HCT116 (cell line): ENCODE results near the gene CELF2. TPM values are rescaled to one million over a fixed set of nuclear protein-coding genes. Genes with fewer than 3 reads are reported as not detected.
"Not testable (repeated sequence)": the region's sequence is repeated elsewhere in the genome, so short reads cannot be mapped to it uniquely, and the experiment has no call there.

Experiments used
- ATAC-seq: fragments of 200-7000 bp; cut with Tn5 transposase; 2 replicates; pipeline ENCODE4 v1.9.1; 2020; ENCODE audit warnings: mild to moderate bottlenecking, moderate library complexity
- BruUV-seq: library from RNA; stranded (reverse); fragments of 400-500 nt; replicated peaks from 2 replicates; lab custom pipeline; 2021; lab: Mats Ljungman, UMichigan
- CTCF ChIA-PET: fragments of 300-600 bp; sonication (Branson Sonifier 250); formaldehyde crosslinking; loops from one replicate; lab custom pipeline; 2021; ENCODE audit warnings: antibody characterized with exemption; lab: Charles Lee
- POLR2A ChIA-PET: fragments of 300-600, 350-600 bp; sonication (Branson Sonifier 250); formaldehyde crosslinking; loops from one replicate; lab custom pipeline; 2021; ENCODE audit warnings: antibody characterized with exemption; lab: Charles Lee
- RAD21 ChIA-PET, 2 experiments: fragments of 300-600 bp; sonication (Branson Sonifier 250); formaldehyde crosslinking; loops; one replicate each; lab custom pipeline; 2023; ENCODE audit warnings: low total read pairs in 2 of 2; ENCODE audit not compliant: uncharacterized antibody in 2 of 2, unreplicated experiment in 2 of 2, low non-redundant PET in 1 of 2; lab: Charles Lee
- DNase-seq: peaks from one replicate; pipeline ENCODE4 v3.0.0-alpha.2; 2010; ENCODE audit warnings: low read depth, low spot score
- H2AFZ ChIP-seq: fragments of 200-600 bp; shearing (Covaris generic), sonication (generic); 2 replicates; pipeline ENCODE4 v1.6.1; 2017; ENCODE audit warnings: low read depth, mixed run types, mixed read lengths, antibody characterized with exemption, low read length; ENCODE audit not compliant: poor library complexity, severe bottlenecking
- H3K27ac ChIP-seq: 2 replicates; pipeline ENCODE4 v1.5.1; 2012; ENCODE audit warnings: low read depth, low read length
- H3K27me3 ChIP-seq: fragments of 200-600 bp; sonication (generic); 2 replicates; pipeline ENCODE4 v1.6.1; 2016; ENCODE audit warnings: mixed run types, low read length, mixed read lengths; ENCODE audit not compliant: insufficient read depth
- H3K36me3 ChIP-seq, 2 experiments: fragments of 200-500 bp in 1 of 2; fragments of 200-600 bp in 1 of 2; sonication (Bioruptor generic) in 1 of 2; sonication (generic) in 1 of 2; 2 replicates each; pipeline versions ENCODE4 v1.5.1 to v1.6.1; 2014 to 2016; ENCODE audit warnings: low read length in 2 of 2, inconsistent platforms in 1 of 2, mixed read lengths in 1 of 2, mixed run types in 1 of 2; ENCODE audit not compliant: insufficient read depth in 2 of 2, control insufficient read depth in 1 of 2
- H3K4me1 ChIP-seq, 2 experiments: fragments of 200-600 bp in 1 of 2; sonication (generic) in 1 of 2; 2 replicates each; pipeline versions ENCODE4 v1.5.1 to v1.6.1; 2012 to 2017; ENCODE audit warnings: low read length in 2 of 2, inconsistent platforms in 1 of 2, mild to moderate bottlenecking in 1 of 2, mixed read lengths in 1 of 2, mixed run types in 1 of 2, moderate library complexity in 1 of 2; ENCODE audit not compliant: insufficient read depth in 2 of 2, control insufficient read depth in 1 of 2
- H3K4me2 ChIP-seq: fragments of 200-600 bp; sonication (generic); 2 replicates; pipeline ENCODE4 v1.6.1; 2017; ENCODE audit warnings: mixed run types, low read length, mixed read lengths
- H3K4me3 ChIP-seq, 2 experiments: fragments of 200-600 bp in 1 of 2; sonication (generic) in 1 of 2; replicated peaks in 1 of 2; 2 replicates each; pipeline ENCODE4 v1.5.1; 2011 to 2016; ENCODE audit warnings: low read length in 2 of 2, control low read depth in 1 of 2, low read depth in 1 of 2, mild to moderate bottlenecking in 1 of 2, mixed read lengths in 1 of 2, mixed run types in 1 of 2
- H3K79me2 ChIP-seq: fragments of 200-600 bp; sonication (generic); 2 replicates; pipeline ENCODE4 v1.6.1; 2017; ENCODE audit warnings: mild to moderate bottlenecking, mixed run types, low read length, moderate library complexity, mixed read lengths; ENCODE audit not compliant: insufficient read depth
- H3K9ac ChIP-seq: fragments of 200-600 bp; sonication (generic); 2 replicates; pipeline ENCODE4 v1.6.1; 2016; ENCODE audit warnings: low read length, mixed read lengths
- H3K9me2 ChIP-seq: fragments of 200-600 bp; sonication (generic), shearing (Covaris generic); 2 replicates; pipeline ENCODE4 v1.6.1; 2017; ENCODE audit warnings: mixed run types, mild to moderate bottlenecking, moderate library complexity; ENCODE audit not compliant: insufficient read depth
- H3K9me3 ChIP-seq, 2 experiments: fragments of 200-500 bp in 1 of 2; fragments of 200-600 bp in 1 of 2; sonication (Bioruptor generic) in 1 of 2; sonication (generic) in 1 of 2; 2 replicates each; pipeline ENCODE4 v1.6.1; 2014 to 2017; ENCODE audit warnings: low read length in 2 of 2, mixed read lengths in 2 of 2, inconsistent platforms in 1 of 2, low read depth in 1 of 2, mild to moderate bottlenecking in 1 of 2, mixed run types in 1 of 2, moderate library complexity in 1 of 2; ENCODE audit not compliant: control insufficient read depth in 1 of 2, insufficient read depth in 1 of 2
- H4K20me1 ChIP-seq: fragments of 200-600 bp; sonication (generic), shearing (Covaris generic); 2 replicates; pipeline ENCODE4 v1.6.1; 2017; ENCODE audit warnings: mixed run types, mild to moderate bottlenecking, moderate library complexity; ENCODE audit not compliant: insufficient read depth
- ELF1 ChIP-seq: IDR thresholded peaks from 2 replicates; pipeline ENCODE4 v1.6.1; 2012; ENCODE audit warnings: low read depth, borderline replicate concordance
- EZH2 ChIP-seq: fragments of 200-600 bp; sonication (generic); IDR thresholded peaks from 2 replicates; pipeline ENCODE4 v1.6.1; 2017; ENCODE audit warnings: antibody characterized with exemption, mixed run types
- EZH2phosphoT487 ChIP-seq: fragments of 200-600 bp; IDR thresholded peaks from 2 replicates; pipeline ENCODE4 v1.6.1; 2018; ENCODE audit warnings: antibody characterized with exemption, borderline replicate concordance
- JUND ChIP-seq: IDR thresholded peaks from 2 replicates; pipeline ENCODE4 v1.6.1; 2012
- YY1 ChIP-seq: IDR thresholded peaks from 2 replicates; pipeline ENCODE4 v1.6.1; 2011; ENCODE audit warnings: low read length, low read depth, moderate library complexity, mild to moderate bottlenecking; ENCODE audit not compliant: insufficient replicate concordance; ENCODE audit errors: extremely low read depth
- ZFX ChIP-seq: fragments of 450-650 bp; IDR thresholded peaks from 2 replicates; pipeline ENCODE4 v1.6.1; 2017
- intact Hi-C: fragments of 100-400 bp; cut with micrococcal nuclease; formaldehyde crosslinking; loops from 2 replicates; pipeline ENCODE4 v1.10.0; 2022
- total RNA-seq: library from RNA; stranded (reverse); gene quantifications from one replicate; pipeline ENCODE4 v1.2.1, GENCODE V29; 2021; ENCODE audit not compliant: unreplicated experiment
- TF ChIP-seq, protein P1 (sequence below): IDR thresholded peaks from 2 replicates; pipeline ENCODE4 v1.6.1; 2012
- TF ChIP-seq, protein P2 (sequence below), 3 experiments: fragments of 200-600 bp in 1 of 3; sonication (generic) in 1 of 3; IDR thresholded peaks in 2 of 3; conservative IDR thresholded peaks in 1 of 3; 2 replicates each; pipeline ENCODE4 v1.5.1; 2012 to 2017; ENCODE audit warnings: low read depth in 2 of 3, low read length in 2 of 3, antibody characterized with exemption in 1 of 3, borderline replicate concordance in 1 of 3, control low read depth in 1 of 3, mild to moderate bottlenecking in 1 of 3, mixed read lengths in 1 of 3, mixed run types in 1 of 3, moderate library complexity in 1 of 3; ENCODE audit not compliant: insufficient read depth in 1 of 3
- TF ChIP-seq, protein P3 (sequence below): IDR thresholded peaks from 2 replicates; pipeline ENCODE4 v1.6.1; 2011; ENCODE audit warnings: mild to moderate bottlenecking, low read length, moderate library complexity; ENCODE audit not compliant: insufficient replicate concordance; ENCODE audit errors: extremely low read depth

Gene CELF2
- total RNA-seq, 1 experiment from 2014 or later, result 0.66 TPM

DNA sequence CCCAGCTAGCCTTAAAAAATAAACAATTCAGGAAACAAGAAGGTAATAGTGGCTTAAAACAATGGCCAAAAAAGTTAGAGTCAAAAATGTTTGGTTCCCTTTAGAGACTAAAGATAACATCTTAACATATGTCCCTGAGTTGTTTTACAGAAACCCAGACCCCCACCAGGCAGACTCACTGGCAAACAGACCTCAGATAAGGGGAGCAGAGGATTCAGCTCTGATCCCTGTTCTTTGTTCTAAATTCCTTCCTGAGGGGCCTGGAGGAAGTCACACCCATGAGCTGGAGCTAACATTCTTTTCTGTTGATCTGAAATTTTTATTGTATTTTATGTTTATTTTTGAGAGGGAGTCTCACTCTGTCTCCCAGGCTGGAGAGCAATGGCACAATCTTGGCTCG is 346.6 kb downstream of the CELF2 start:
- ATAC-seq (no peak), DNase-seq (no peak)
- H3K27me3 ChIP-seq, result no peaks in the 10 kb centered on the region
- TF ChIP-seq, protein P1, sequence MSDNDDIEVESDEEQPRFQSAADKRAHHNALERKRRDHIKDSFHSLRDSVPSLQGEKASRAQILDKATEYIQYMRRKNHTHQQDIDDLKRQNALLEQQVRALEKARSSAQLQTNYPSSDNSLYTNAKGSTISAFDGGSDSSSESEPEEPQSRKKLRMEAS, result no peak
- TF ChIP-seq YY1 (no peak), EZH2 (no peak), ZFX (no peak), EZH2phosphoT487 (no peak), JUND (no peak), ELF1 (no peak)
- TF ChIP-seq, protein P2, sequence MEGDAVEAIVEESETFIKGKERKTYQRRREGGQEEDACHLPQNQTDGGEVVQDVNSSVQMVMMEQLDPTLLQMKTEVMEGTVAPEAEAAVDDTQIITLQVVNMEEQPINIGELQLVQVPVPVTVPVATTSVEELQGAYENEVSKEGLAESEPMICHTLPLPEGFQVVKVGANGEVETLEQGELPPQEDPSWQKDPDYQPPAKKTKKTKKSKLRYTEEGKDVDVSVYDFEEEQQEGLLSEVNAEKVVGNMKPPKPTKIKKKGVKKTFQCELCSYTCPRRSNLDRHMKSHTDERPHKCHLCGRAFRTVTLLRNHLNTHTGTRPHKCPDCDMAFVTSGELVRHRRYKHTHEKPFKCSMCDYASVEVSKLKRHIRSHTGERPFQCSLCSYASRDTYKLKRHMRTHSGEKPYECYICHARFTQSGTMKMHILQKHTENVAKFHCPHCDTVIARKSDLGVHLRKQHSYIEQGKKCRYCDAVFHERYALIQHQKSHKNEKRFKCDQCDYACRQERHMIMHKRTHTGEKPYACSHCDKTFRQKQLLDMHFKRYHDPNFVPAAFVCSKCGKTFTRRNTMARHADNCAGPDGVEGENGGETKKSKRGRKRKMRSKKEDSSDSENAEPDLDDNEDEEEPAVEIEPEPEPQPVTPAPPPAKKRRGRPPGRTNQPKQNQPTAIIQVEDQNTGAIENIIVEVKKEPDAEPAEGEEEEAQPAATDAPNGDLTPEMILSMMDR (IDR thresholded peaks at IDR 0.05 in 2 of 3, conservative IDR thresholded peaks at IDR 0.05 in 1 of 3; ENCODE audit: borderline replicate concordance in 1 of 3, insufficient read depth in 1 of 3, low read depth in 2 of 3, low read length in 2 of 3), result no peak
- TF ChIP-seq, protein P3, sequence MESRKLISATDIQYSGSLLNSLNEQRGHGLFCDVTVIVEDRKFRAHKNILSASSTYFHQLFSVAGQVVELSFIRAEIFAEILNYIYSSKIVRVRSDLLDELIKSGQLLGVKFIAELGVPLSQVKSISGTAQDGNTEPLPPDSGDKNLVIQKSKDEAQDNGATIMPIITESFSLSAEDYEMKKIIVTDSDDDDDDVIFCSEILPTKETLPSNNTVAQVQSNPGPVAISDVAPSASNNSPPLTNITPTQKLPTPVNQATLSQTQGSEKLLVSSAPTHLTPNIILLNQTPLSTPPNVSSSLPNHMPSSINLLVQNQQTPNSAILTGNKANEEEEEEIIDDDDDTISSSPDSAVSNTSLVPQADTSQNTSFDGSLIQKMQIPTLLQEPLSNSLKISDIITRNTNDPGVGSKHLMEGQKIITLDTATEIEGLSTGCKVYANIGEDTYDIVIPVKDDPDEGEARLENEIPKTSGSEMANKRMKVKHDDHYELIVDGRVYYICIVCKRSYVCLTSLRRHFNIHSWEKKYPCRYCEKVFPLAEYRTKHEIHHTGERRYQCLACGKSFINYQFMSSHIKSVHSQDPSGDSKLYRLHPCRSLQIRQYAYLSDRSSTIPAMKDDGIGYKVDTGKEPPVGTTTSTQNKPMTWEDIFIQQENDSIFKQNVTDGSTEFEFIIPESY, result no peak
- H3K9me3 ChIP-seq, result no peaks in the 10 kb centered on the region
- ChIA-PET POLR2A (no interaction called here), CTCF (no interaction called here), RAD21 (no interaction called here)
- H3K4me3 ChIP-seq, result no peak overlapping the region
- BruUV-seq, result no TSS peak
- no peaks in the 10 kb centered on the region for H3K4me1 ChIP-seq
- H3K79me2 ChIP-seq, result no peaks in the 10 kb centered on the region
- no peaks in the 10 kb centered on the region for H3K36me3 ChIP-seq
- no peaks in the 10 kb centered on the region for H3K9me2 ChIP-seq
- H2AFZ ChIP-seq, result no peak overlapping the region
- H3K27ac ChIP-seq, result no peak overlapping the region
- no peaks in the 10 kb centered on the region for H4K20me1 ChIP-seq
- no peak overlapping the region for H3K9ac ChIP-seq
- intact Hi-C loops, result no loop called here
- no peak overlapping the region for H3K4me2 ChIP-seq

DNA sequence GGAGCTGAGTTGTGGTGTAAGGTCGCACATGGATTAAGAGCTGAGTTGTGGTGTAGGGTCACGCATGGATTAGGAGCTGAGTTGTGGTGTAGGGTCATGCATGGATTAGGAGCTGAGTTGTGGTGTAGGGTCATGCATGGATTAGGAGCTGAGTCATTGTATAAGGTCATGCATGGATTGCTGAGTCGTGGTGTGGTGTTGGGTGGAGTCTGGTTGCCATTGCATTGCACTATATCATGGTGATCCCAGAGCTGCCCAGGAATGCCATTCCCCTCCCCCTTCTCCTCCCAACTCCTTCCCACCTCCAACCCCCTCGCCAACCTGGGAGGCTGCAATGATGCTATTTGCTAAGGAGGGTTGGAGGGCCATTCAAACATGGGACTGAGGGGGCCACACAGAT is 349.2 kb downstream of the CELF2 start:
- intact Hi-C loops, H3K4me1 ChIP-seq, H3K4me2 ChIP-seq, POLR2A ChIA-PET, H3K79me2 ChIP-seq, H3K27me3 ChIP-seq, H2AFZ ChIP-seq, H3K9ac ChIP-seq, H3K36me3 ChIP-seq, ATAC-seq, H3K4me3 ChIP-seq, H3K9me3 ChIP-seq, BruUV-seq, RAD21 ChIA-PET, DNase-seq, H4K20me1 ChIP-seq, H3K9me2 ChIP-seq, H3K27ac ChIP-seq: not testable (repeated sequence)
- CTCF ChIA-PET, result interaction anchor here (0.9 kb wide), 1 partner anchor 10 kb away, joined by 3 read pairs; no protein-coding TSS in a partner anchor
